AG09309 (cell line): ENCODE results near the gene TMEM150A.
A peak's percentile ranks its signal among the peaks of the same experiment; 100 is the strongest.

Experiments
- DNase-seq: peaks from one replicate; pipeline ENCODE4 v3.0.0-alpha.2; 2010; ENCODE audit warnings: low read depth
- H3K4me3 ChIP-seq: 2 replicates; pipeline ENCODE4 v1.5.1; 2011; ENCODE audit warnings: mild to moderate bottlenecking, low read depth, low read length, moderate library complexity; ENCODE audit not compliant: control insufficient read depth
- CTCF ChIP-seq: IDR thresholded peaks from 2 replicates; pipeline ENCODE4 v1.5.1; 2011; ENCODE audit warnings: mild to moderate bottlenecking, low read depth, low read length, inconsistent platforms; ENCODE audit not compliant: insufficient read depth, control insufficient read depth; ENCODE audit errors: missing control alignments

Gene TMEM150A

DNA sequence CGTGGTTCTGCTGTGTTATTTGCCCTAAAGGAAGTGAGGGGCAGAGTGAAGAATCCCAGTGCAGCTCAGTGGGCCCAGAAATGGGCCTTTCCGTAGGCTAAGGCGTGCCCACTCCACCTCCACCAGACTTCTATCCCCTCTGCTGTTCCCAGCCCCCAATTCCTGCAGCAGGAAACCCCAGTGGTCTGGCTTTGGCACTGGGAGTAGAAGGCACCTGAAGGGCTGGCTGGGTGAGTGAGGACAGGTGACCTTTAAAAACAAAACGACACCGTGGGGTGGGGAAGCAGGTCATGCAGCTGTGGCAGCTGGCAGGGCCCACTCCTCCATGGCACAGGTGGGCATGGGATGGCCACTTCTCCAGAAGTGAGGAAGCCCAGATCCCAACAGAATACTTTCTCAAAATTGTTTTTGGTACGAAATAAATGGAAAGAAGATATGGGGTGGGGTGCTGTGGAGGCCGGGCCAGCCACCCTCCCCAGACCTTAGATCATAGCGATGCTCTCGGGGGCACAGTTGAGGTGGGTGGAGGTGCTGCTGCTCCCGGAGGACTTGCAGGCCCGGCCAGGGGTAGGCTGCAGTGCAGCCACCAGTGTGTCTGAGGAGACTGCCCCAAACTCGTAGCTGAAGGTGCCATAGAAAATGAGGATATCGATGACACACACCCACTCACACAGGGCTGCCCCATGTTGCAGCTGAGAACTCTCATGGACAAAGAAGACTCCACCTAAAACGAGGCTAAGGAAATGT is 3.7 kb downstream of the TMEM150A start:
- no peak overlapping the region for H3K4me3 ChIP-seq
- no peak for DNase-seq
- no peak for TF ChIP-seq CTCF

- TF ChIP-seq CTCF = no peak
- no peak for DNase-seq
- H3K4me3 ChIP-seq = no peak overlapping the region
Observed at GRCh38 chr2:85597241-85597640, 5.3 kb downstream of the TMEM150A start.

DNA sequence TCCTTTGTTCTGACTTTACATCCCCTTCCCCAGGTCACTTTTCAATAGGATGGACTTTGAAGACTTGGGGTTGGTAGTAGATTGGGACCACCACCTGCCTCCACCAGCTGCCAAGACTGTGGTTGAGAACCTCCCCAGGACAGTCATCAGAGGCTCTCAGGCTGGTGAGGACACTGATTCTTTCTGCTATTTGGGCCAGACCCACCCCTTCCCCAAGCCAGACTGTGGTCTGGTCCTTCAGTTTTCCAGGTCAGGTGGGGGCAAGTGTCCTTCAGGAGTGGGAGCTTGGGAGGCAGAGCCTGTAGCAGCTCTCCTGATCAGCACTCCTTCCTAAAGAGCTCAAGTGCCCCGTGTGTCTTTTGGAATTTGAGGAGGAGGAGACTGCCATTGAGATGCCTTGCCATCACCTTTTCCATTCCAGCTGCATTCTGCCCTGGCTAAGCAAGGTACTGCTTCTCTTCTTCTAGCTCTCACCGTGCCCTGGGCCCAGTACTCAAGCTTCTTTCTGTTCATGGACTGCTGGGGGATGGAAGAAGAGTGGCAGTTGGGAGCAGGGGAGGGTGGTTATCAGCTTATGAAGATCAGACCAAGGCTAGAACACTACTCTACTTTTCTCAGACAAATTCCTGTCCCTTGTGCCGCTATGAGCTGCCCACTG is 5.9 kb downstream of the TMEM150A start:
- no peak for DNase-seq
- no peak for TF ChIP-seq CTCF
- peak overlapping the region; percentile 73 for H3K4me3 ChIP-seq

- DNase-seq = no peak
- H3K4me3 ChIP-seq = peak overlapping the region; percentile 73
- TF ChIP-seq CTCF = no peak
Observed at GRCh38 chr2:85596026-85596333, 6.5 kb downstream of the TMEM150A start.

GRCh38 chr2:85595301-85596025 is 7.0 kb downstream of the TMEM150A start, which contains the start of gene RNF181:
Gene RNF181, plus strand, starts transcription at chr2:85595745. Its CDS starts 19 bp downstream, at chr2:85595764.
- no peak for TF ChIP-seq CTCF
- peak; percentile 98 for DNase-seq
- H3K4me3 ChIP-seq = peak within 1 kb of the TSS; percentile 73

DNA sequence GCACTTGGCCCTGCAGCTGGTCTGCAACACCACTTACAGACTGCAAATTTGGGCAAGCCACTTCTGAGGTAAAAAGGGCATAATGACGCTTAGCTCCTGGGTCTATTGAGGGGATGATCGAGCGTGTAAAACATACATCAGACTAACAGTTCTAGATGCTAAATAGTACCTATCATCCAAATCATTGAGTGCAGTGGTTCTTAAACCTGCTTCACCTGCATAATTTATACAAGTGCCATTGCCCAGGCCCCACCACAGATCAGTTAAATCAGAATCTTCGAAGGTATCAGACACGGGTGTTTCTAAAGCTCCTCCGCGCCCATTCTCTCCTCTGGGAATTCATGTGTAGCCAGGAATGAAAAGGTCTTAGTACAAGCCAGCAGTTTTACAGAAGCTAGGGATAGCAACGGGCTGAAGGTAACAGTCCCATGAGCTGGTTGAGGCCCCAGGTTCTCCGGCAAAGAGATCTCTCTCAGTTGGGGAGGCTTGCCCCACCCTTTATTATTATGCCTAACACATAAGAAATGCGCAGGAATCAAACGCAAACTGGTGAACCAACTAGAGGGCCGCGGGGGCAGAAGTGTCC is 7.7 kb downstream of the TMEM150A start:
- no peak for TF ChIP-seq CTCF
- no peak for DNase-seq
- peak overlapping the region; percentile 73 for H3K4me3 ChIP-seq
